GM12878 (cell line): ENCODE data around the gene HDAC7. TPM values are rescaled to one million over a fixed set of nuclear protein-coding genes. Genes with fewer than 3 reads are reported as not detected.

Experiments used
- ATAC-seq: fragments of 200-7000 bp; cut with Tn5 transposase; 3 replicates; pipeline ENCODE4 v1.9.1; 2020; ENCODE audit warnings: mild to moderate bottlenecking, moderate library complexity
- BruUV-seq: library from RNA; stranded (reverse); fragments of 400-500 nt; replicated peaks from 2 replicates; lab custom pipeline; 2021; lab: Mats Ljungman, UMichigan
- CTCF ChIA-PET: fragments of 300-600 bp; sonication (Branson Sonifier 250); formaldehyde crosslinking; extraction: SDS; loops from one replicate; lab custom pipeline; 2021; ENCODE audit warnings: inconsistent platforms; lab: Yijun Ruan, JAX
- POLR2A ChIA-PET: fragments of 350-600 bp; formaldehyde crosslinking; extraction: SDS; loops from one replicate; lab custom pipeline; 2021; ENCODE audit warnings: inconsistent platforms; lab: Charles Lee
- RAD21 ChIA-PET: fragments of 300-600 bp; sonication (Branson Sonifier 250); formaldehyde crosslinking; loops from one replicate; lab custom pipeline; 2023; ENCODE audit warnings: antibody characterized with exemption; ENCODE audit not compliant: unreplicated experiment; lab: Charles Lee
- SMC1A ChIA-PET: fragments of 300-600 bp; sonication (Branson Sonifier 250); formaldehyde crosslinking; loops from one replicate; lab custom pipeline; 2023; ENCODE audit not compliant: unreplicated experiment, uncharacterized antibody; lab: Charles Lee
- DNase-seq: peaks from one replicate; pipeline ENCODE4 v3.0.0-alpha.2; 2011; ENCODE audit warnings: low read depth, low spot score
- FAIRE-seq: peaks from 3 replicates; lab custom pipeline; 2011; peaks lifted over from hg19 to GRCh38; lab: Jason Lieb, UNC
- H2AFZ ChIP-seq: 2 replicates; pipeline ENCODE4 v1.6.0; 2011; ENCODE audit warnings: low read depth, low read length, control low read depth; ENCODE audit not compliant: control insufficient read depth
- H3K27ac ChIP-seq: 2 replicates; pipeline ENCODE4 v1.5.1; 2011; ENCODE audit warnings: control low read depth; ENCODE audit not compliant: control insufficient read depth, insufficient read depth
- H3K27me3 ChIP-seq, 2 experiments: replicated peaks in 1 of 2; 2 replicates each; pipeline versions ENCODE4 v1.6.0 to v1.6.1; 2011; ENCODE audit warnings: low read length in 1 of 2; ENCODE audit not compliant: control insufficient read depth in 2 of 2, insufficient read depth in 2 of 2
- H3K36me3 ChIP-seq, 2 experiments: 2 replicates each; pipeline ENCODE4 v1.5.1; 2011; ENCODE audit warnings: low read length in 1 of 2; ENCODE audit not compliant: control insufficient read depth in 2 of 2, insufficient read depth in 2 of 2
- H3K4me1 ChIP-seq: 2 replicates; pipeline ENCODE4 v1.6.1; 2011; ENCODE audit warnings: mild to moderate bottlenecking, low read length, moderate library complexity, mixed read lengths; ENCODE audit not compliant: control insufficient read depth, insufficient read depth
- H3K4me2 ChIP-seq: 2 replicates; pipeline ENCODE4 v1.6.0; 2011; ENCODE audit warnings: control low read depth; ENCODE audit not compliant: control insufficient read depth, insufficient read depth
- H3K4me3 ChIP-seq: fragments of 200-600 bp; sonication (generic); 2 replicates; pipeline ENCODE4 v1.5.1; 2016
- H3K79me2 ChIP-seq: 2 replicates; pipeline ENCODE4 v1.6.0; 2011; ENCODE audit warnings: low read length; ENCODE audit not compliant: control insufficient read depth, insufficient read depth
- H3K9ac ChIP-seq: 2 replicates; pipeline ENCODE4 v1.8.0; 2011; ENCODE audit warnings: low read length, control low read depth, mixed read lengths; ENCODE audit not compliant: control insufficient read depth, insufficient read depth
- H3K9me3 ChIP-seq: replicated peaks from 3 replicates; pipeline ENCODE4 v1.5.1; 2011; ENCODE audit warnings: mild to moderate bottlenecking, low read length; ENCODE audit not compliant: control insufficient read depth, insufficient read depth
- H4K20me1 ChIP-seq: 2 replicates; pipeline ENCODE4 v1.6.0; 2011; ENCODE audit not compliant: control insufficient read depth, insufficient read depth
- CEBPB ChIP-seq, 2 experiments: fragments of 150-350 bp in 1 of 2; IDR thresholded peaks; 2 replicates each; pipeline ENCODE4 v1.6.1; 2012 to 2014; ENCODE audit warnings: low read depth in 2 of 2, low read length in 2 of 2, borderline replicate concordance in 1 of 2, inconsistent platforms in 1 of 2
- CREB1 ChIP-seq: IDR thresholded peaks from 2 replicates; pipeline ENCODE4 v1.6.1; 2012; ENCODE audit warnings: low read depth, mild to moderate bottlenecking, inconsistent platforms
- FOXM1 ChIP-seq: IDR thresholded peaks from 2 replicates; pipeline ENCODE4 v1.6.1; 2012; ENCODE audit warnings: low read depth, mild to moderate bottlenecking, inconsistent platforms, low read length, moderate library complexity
- KDM1A ChIP-seq: fragments of 200-600 bp; sonication (generic); IDR thresholded peaks from 2 replicates; pipeline ENCODE4 v1.6.1; 2016; ENCODE audit warnings: borderline replicate concordance
- PAX8 ChIP-seq: fragments of 450-650 bp; IDR thresholded peaks from 2 replicates; pipeline ENCODE4 v1.6.1; 2017; ENCODE audit warnings: mild to moderate bottlenecking, moderate library complexity
- POLR2AphosphoS2 ChIP-seq: IDR thresholded peaks from 2 replicates; pipeline ENCODE4 v1.6.1; 2011; ENCODE audit warnings: low read depth, mild to moderate bottlenecking, low read length, improper control_type of control experiment, moderate library complexity
- SMARCA5 ChIP-seq: fragments of 450-650 bp; IDR thresholded peaks from 2 replicates; pipeline ENCODE4 v1.6.1; 2017; ENCODE audit warnings: mild to moderate bottlenecking
- SUZ12 ChIP-seq: fragments of 200-600 bp; sonication (generic); IDR thresholded peaks from one replicate; pipeline ENCODE4 v1.6.1; 2018; ENCODE audit warnings: antibody characterized with exemption, mild to moderate bottlenecking; ENCODE audit not compliant: unreplicated experiment
- TBL1XR1 ChIP-seq: IDR thresholded peaks from 2 replicates; pipeline ENCODE4 v1.6.1; 2012; ENCODE audit warnings: low read depth, low read length, improper control_type of control experiment
- ZNF207 ChIP-seq: fragments of 450-650 bp; IDR thresholded peaks from 2 replicates; pipeline ENCODE4 v1.6.1; 2014; ENCODE audit warnings: antibody characterized with exemption, mild to moderate bottlenecking, borderline replicate concordance
- WGBS: methylation state at CpG from one replicate; pipeline ENCODE4 v1.1.6; 2016; ENCODE audit warnings: low lambda C conversion rate; ENCODE audit not compliant: insufficient replicate concordance, insufficient coverage; ENCODE audit errors: missing lambda C conversion rate; 5-methylcytosine and 5-hydroxymethylcytosine counted together
- in situ Hi-C: fragments of 300-500 bp; cut with MboI; formaldehyde crosslinking; loops from 9 replicates; pipeline ENCODE4 v1.14.3; 2018; ENCODE audit warnings: mixed read lengths
- intact Hi-C: fragments of 100-400 bp; cut with micrococcal nuclease; formaldehyde crosslinking; loops from one replicate; pipeline ENCODE4 v1.14.2; 2022; ENCODE audit not compliant: unreplicated experiment
- polyA plus RNA-seq, 11 experiments: library from polyadenylated mRNA; depleted of rRNA in 4 of 11; unstranded in 6 of 11; stranded (reverse) in 5 of 11; fragments of >200 nt; fragmentation: Nextera tagmentation in 4 of 11; fragmentation: Illumina TruSeq in 1 of 11; extraction: Ambion mirVana in 4 of 11; extraction: Trizol in 1 of 11; gene quantifications; 1 replicate in 1 of 11; 2 replicates in 10 of 11; pipeline versions ENCODE4 v1.2.1 to v1.2.3, GENCODE V29; 2011 to 2016; ENCODE audit warnings: inconsistent platforms in 2 of 11, missing spikeins in 2 of 11, low read depth in 1 of 11
- total RNA-seq, 4 experiments: library from RNA; depleted of rRNA in 3 of 4; stranded (reverse); fragments of >200 nt in 3 of 4; fragmentation: Illumina TruSeq in 1 of 4; extraction: Trizol in 1 of 4; gene quantifications; 2 replicates each; pipeline versions ENCODE4 v1.2.1 to v1.2.3, GENCODE V29; 2013 to 2021

The HDAC7 gene
- total and polyA plus RNA-seq, 10 of the 15 experiments (the other 5 are each of a cell fraction or from before 2014, with no cell fraction given), result 0.47 to 18.3 (median 5.4) TPM

DNA sequence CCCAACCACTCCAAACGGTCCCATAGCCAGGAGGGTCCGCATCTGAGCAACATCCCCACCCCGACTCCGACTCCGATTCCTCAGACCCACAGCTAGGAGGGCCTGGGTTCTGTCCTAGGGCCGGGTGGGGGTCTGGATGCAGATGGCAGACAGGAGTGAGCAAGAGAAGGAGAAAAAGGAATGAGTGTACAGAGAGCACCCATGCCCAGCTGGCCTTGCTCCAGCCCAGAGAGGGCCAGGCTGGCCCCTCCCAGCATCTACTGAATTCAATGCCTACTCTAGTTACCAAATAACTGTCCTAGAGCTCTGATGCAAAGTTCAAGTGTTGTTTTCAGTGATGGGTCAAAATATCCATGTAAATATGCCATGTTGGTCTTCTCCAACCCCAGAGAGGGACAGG lies 44.3 kb upstream of the HDAC7 start:
- POLR2A ChIA-PET, result no interaction called here
- H3K4me2 ChIP-seq, result no peak overlapping the region
- no peaks in the 10 kb centered on the region for H3K27me3 ChIP-seq
- H4K20me1 ChIP-seq, result no peaks in the 10 kb centered on the region
- H3K4me3 ChIP-seq, result no peak overlapping the region
- RAD21 ChIA-PET, result no interaction called here
- FAIRE-seq (no peak), DNase-seq (no peak), ATAC-seq (no peak)
- no peak overlapping the region for H3K9ac ChIP-seq
- SMC1A ChIA-PET, result no interaction called here
- intact Hi-C loops (no loop called here), in situ Hi-C loops (no loop called here)
- no peak overlapping the region for H2AFZ ChIP-seq
- no peaks in the 10 kb centered on the region for H3K9me3 ChIP-seq
- H3K79me2 ChIP-seq, result no peaks in the 10 kb centered on the region
- CTCF ChIA-PET, result interaction anchor here (0.8 to 8.3 kb wide), 3 partner anchors 20 to 122 kb away, joined by 3 to 94 read pairs (median 3); no protein-coding TSS in a partner anchor
- H3K36me3 ChIP-seq, result no peaks in the 10 kb centered on the region
- BruUV-seq, result no TSS peak
- WGBS, result 87% methylated on average over 5 of the region's 6 CpGs
- TF ChIP-seq CREB1 (no peak), KDM1A (no peak), CEBPB (IDR thresholded peaks at IDR 0.05; ENCODE audit: borderline replicate concordance in 1 of 2, low read depth in 2 of 2, low read length in 2 of 2) (no peak), PAX8 (no peak), SMARCA5 (no peak), SUZ12 (no peak), FOXM1 (no peak), POLR2AphosphoS2 (no peak), ZNF207 (no peak), TBL1XR1 (no peak)
- H3K27ac ChIP-seq, result no peak overlapping the region
- H3K4me1 ChIP-seq, result peaks cover 15% of the 10 kb centered on the region
